Adrenal gland (tissue), 12 donors: ENCODE data around the gene NIM1K. TPM values are rescaled to one million over a fixed set of nuclear protein-coding genes. Genes with fewer than 3 reads are reported as not detected.
"Not testable (repeated sequence)": the region's sequence is repeated elsewhere in the genome, so short reads cannot be mapped to it uniquely, and the experiment has no call there.

Experiments used
- DNase-seq, 7 donors: peaks; one replicate each; pipeline ENCODE4 v3.0.0-alpha.2; 2019 to 2020
- H3K27ac ChIP-seq, 5 donors: fragments of 200-600 bp; sonication (generic) in 4 of 5; 1 replicate in 3 of 5; 2 replicates in 2 of 5; pipeline versions ENCODE4 v1.5.1 to v1.8.0; 2016 to 2020; ENCODE audit warnings: mild to moderate bottlenecking in 1 of 5
- H3K27me3 ChIP-seq: fragments of 200-600 bp; 2 replicates; pipeline ENCODE4 v1.8.0; 2021
- H3K36me3 ChIP-seq, 2 donors: fragments of 200-600 bp; replicated peaks in 1 of 2; 1 replicate in 1 of 2; 2 replicates in 1 of 2; pipeline versions ENCODE4 v1.5.1 to v1.8.0; 2018 to 2022
- H3K4me1 ChIP-seq, 2 donors: fragments of 200-600 bp; replicated peaks in 1 of 2; 1 replicate in 1 of 2; 2 replicates in 1 of 2; pipeline versions ENCODE4 v1.5.1 to v1.8.0; 2018 to 2021
- H3K4me3 ChIP-seq, 4 donors: fragments of 200-600 bp; sonication (generic) in 3 of 4; one replicate each; pipeline ENCODE4 v1.5.1; 2016 to 2018
- H3K9me3 ChIP-seq, 3 donors: fragments of 200-600 bp; sonication (generic) in 1 of 3; replicated peaks in 1 of 3; 1 replicate in 2 of 3; 2 replicates in 1 of 3; pipeline versions ENCODE4 v1.5.1 to v1.8.0; 2016 to 2021
- CTCF ChIP-seq, 6 experiments: fragments of 450-650 bp in 4 of 6; fragments of 200-600 bp in 2 of 6; sonication (generic) in 1 of 6; IDR thresholded peaks; 1 replicate in 5 of 6; 2 replicates in 1 of 6; pipeline versions ENCODE4 v1.5.1 to v1.8.0; 2016 to 2021; ENCODE audit warnings: antibody characterized with exemption in 6 of 6, mild to moderate bottlenecking in 2 of 6, moderate library complexity in 1 of 6
- POLR2A ChIP-seq, 2 donors: fragments of 450-650 bp; IDR thresholded peaks; one replicate each; pipeline ENCODE4 v1.6.1; 2017; ENCODE audit warnings: antibody characterized with exemption in 2 of 2, mild to moderate bottlenecking in 2 of 2, moderate library complexity in 1 of 2
- WGBS, 4 donors: extraction: QIAGEN DNeasy Blood & Tissue Kit in 2 of 4; methylation state at CpG; one replicate each; pipeline versions ENCODE4 v1.1.5 to v1.1.7; 2013 to 2017; 5-methylcytosine and 5-hydroxymethylcytosine counted together
- intact Hi-C, 2 donors: fragments of 100-400 bp; cut with DNase I; formaldehyde crosslinking; loops; one replicate each; pipeline versions ENCODE4 v1.14.1 to v1.15.0; 2022 to 2023
- polyA plus RNA-seq, 3 donors: library from polyadenylated mRNA; stranded (reverse); fragments of 200-250 nt in 2 of 3; fragments of 350-450 nt in 1 of 3; fragmentation: Illumina TruSeq in 1 of 3; extraction: RNeasy Lipid Tissue Mini Kit (QIAGEN cat#74804) in 1 of 3; gene quantifications; one replicate each; pipeline ENCODE4 v1.2.3, GENCODE V29; 2013 to 2014
- total RNA-seq, 9 donors: library from RNA; depleted of rRNA in 4 of 9; stranded (reverse); fragments of >200 nt in 4 of 9; fragments of 120-200 nt in 1 of 9; fragmentation: NEBNext Ultra II Directional in 1 of 9; extraction: Animal tissue kit (Norgen Biotek cat#: 25700) in 1 of 9; gene quantifications; one replicate each; pipeline versions ENCODE4 v1.1.0 to v1.2.4, GENCODE V29; 2013 to 2023
- donor health status: healthy with polysubstance abuse.
- donor health status: Bipolar disorder and iron deficiency.
- donor health status: DM: yes; HTN: yes; CAD: no.
- donor health status: DM: no; HTN: no; CAD: no.
- donor health status: DM: no; HTN: no; CAD: no.
- donor health status: DM: yes; HTN: yes; CAD: no.

Gene NIM1K
- total and polyA plus RNA-seq, 12 donors = 0.18 to 3.9 (median 1.1) TPM

GRCh38 chr5:43182421-43182820 lies 9.6 kb upstream of the NIM1K start:
- Histone ChIP-seq H3K27me3 (no peaks in the 10 kb centered on the region), H3K4me1 (no peaks in the 10 kb centered on the region), H3K36me3 (no peaks in the 10 kb centered on the region), H3K9me3 (no peaks in the 10 kb centered on the region), H3K4me3 (no peak overlapping the region), H3K27ac (no peak overlapping the region)
- no peak for DNase-seq
- TF ChIP-seq POLR2A (IDR thresholded peaks at IDR 0.05) (no peak), CTCF (IDR thresholded peaks at IDR 0.05) (no peak)
- intact Hi-C loops = no loop called here
- 94 to 98% (median 97%) methylated on average over 10 of the region's 10 CpGs for WGBS, 4 donors

- H3K4me3 ChIP-seq, H3K27ac ChIP-seq, H3K36me3 ChIP-seq, DNase-seq, H3K9me3 ChIP-seq, intact Hi-C loops, H3K27me3 ChIP-seq, H3K4me1 ChIP-seq: not testable (repeated sequence)
- WGBS, 4 donors = 96 to 98% (median 97%) methylated on average over 11 of the region's 11 CpGs
Observed at GRCh38 chr5:43183101-43183500, 8.9 kb upstream of the NIM1K start.

GRCh38 chr5:43190755-43191603 lies 1.0 kb upstream of the NIM1K start:
- Histone ChIP-seq H3K36me3 (no peaks in the 10 kb centered on the region), H3K27me3 (no peaks in the 10 kb centered on the region), H3K9me3 (no peaks in the 10 kb centered on the region), H3K4me3 (peak overlapping the region in 1 of 4 donors; percentile 56), H3K27ac (peak overlapping the region in 2 of 5 donors; percentile 69 to 73), H3K4me1 (peaks cover 14 to 16% of the 10 kb centered on the region in 2 donors)
- intact Hi-C loops = no loop called here
- peak in 2 of 7 donors; percentile 4 to 11 for DNase-seq
- TF ChIP-seq POLR2A (IDR thresholded peaks at IDR 0.05) = no peak
- no peak for TF ChIP-seq CTCF (IDR thresholded peaks at IDR 0.05)
- 18 to 23% (median 18%) methylated on average over 10 of the region's 10 CpGs for WGBS, 4 donors

GRCh38 chr5:43192558-43193180 lies 644 bp downstream of the NIM1K start:
- Histone ChIP-seq H3K4me3 (peak overlapping the region; percentile 3 to 56 (median 41)), H3K27ac (peak overlapping the region in 3 of 5 donors; percentile 49 to 73 (median 69)), H3K27me3 (no peaks in the 10 kb centered on the region), H3K9me3 (no peaks in the 10 kb centered on the region), H3K36me3 (no peaks in the 10 kb centered on the region), H3K4me1 (peaks cover 14 to 16% of the 10 kb centered on the region in 2 donors)
- intact Hi-C loops = no loop called here
- DNase-seq = peak; percentile 38 to 74 (median 58)
- TF ChIP-seq POLR2A (IDR thresholded peaks at IDR 0.05) (peak in 1 of 2 donors; percentile 3), CTCF (IDR thresholded peaks at IDR 0.05) (no peak)
- 0 to 3% (median 1%) methylated on average over 7 to 49 of the region's 49 CpGs for WGBS, 4 donors
